ENCODE results near the gene HSPA1B.

The HSPA1B gene

GRCh38 chr6:31825553-31825952, 2.0 kb upstream of the HSPA1B start:
- Histone ChIP-seq H3K4me1 (ENCODE audit: insufficient read depth, poor library complexity, severe bottlenecking) (peaks cover 41% of the 10 kb centered on the region), H3K4me3 (ENCODE audit: severe bottlenecking) (peak overlapping the region; percentile 3), H3K36me3 (ENCODE audit: low read depth) (peaks cover 7% of the 10 kb centered on the region), H3K27ac (ENCODE audit: poor library complexity, severe bottlenecking) (peak overlapping the region; percentile 92), H3K9me3 (ENCODE audit: severe bottlenecking) (no peaks in the 10 kb centered on the region), H3K27me3 (ENCODE audit: insufficient read depth, poor library complexity, severe bottlenecking) (no peaks in the 10 kb centered on the region)
- ATAC-seq (ENCODE audit: low read depth): no peak
- no peak for DNase-seq (ENCODE audit: low spot score)
- TF ChIP-seq CTCF (IDR thresholded peaks at IDR 0.05; ENCODE audit: poor library complexity, severe bottlenecking): no peak

DNA sequence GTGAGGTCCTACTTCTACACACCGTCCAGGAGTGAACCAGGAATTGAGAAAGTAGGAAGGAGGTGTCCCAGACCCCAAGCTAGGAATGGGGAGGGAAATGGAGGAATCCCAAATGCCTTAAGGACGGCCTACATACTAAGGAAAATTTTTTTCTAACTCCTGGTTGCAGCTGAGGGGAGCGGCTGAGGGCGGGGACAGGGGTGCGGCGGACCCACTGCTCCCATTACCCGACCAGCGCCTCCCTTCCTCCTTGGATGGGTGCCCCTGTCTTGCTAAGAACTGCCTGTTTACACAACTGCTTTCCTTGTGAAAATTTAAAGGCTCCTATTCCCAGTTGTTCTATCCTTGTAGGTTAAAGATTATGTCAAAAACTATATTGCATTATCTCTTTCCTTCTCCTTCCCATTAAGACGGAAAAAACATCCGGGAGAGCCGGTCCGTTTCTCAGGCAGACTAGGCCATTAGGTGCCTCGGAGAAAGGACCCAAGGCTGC, 699 bp upstream of the HSPA1B start:
- H3K4me3 ChIP-seq (ENCODE audit: severe bottlenecking): peak overlapping the region; percentile 34
- H3K27me3 ChIP-seq (ENCODE audit: insufficient read depth, poor library complexity, severe bottlenecking): no peaks in the 10 kb centered on the region
- ATAC-seq (ENCODE audit: low read depth): peak; percentile 40
- peak; percentile 89 for DNase-seq (ENCODE audit: low spot score)
- H3K36me3 ChIP-seq (ENCODE audit: low read depth): peaks cover 19% of the 10 kb centered on the region
- no peaks in the 10 kb centered on the region for H3K9me3 ChIP-seq (ENCODE audit: severe bottlenecking)
- TF ChIP-seq CTCF (IDR thresholded peaks at IDR 0.05; ENCODE audit: poor library complexity, severe bottlenecking): no peak
- H3K4me1 ChIP-seq (ENCODE audit: insufficient read depth, poor library complexity, severe bottlenecking): peaks cover 43% of the 10 kb centered on the region
- H3K27ac ChIP-seq (ENCODE audit: poor library complexity, severe bottlenecking): peak overlapping the region; percentile 92

DNA sequence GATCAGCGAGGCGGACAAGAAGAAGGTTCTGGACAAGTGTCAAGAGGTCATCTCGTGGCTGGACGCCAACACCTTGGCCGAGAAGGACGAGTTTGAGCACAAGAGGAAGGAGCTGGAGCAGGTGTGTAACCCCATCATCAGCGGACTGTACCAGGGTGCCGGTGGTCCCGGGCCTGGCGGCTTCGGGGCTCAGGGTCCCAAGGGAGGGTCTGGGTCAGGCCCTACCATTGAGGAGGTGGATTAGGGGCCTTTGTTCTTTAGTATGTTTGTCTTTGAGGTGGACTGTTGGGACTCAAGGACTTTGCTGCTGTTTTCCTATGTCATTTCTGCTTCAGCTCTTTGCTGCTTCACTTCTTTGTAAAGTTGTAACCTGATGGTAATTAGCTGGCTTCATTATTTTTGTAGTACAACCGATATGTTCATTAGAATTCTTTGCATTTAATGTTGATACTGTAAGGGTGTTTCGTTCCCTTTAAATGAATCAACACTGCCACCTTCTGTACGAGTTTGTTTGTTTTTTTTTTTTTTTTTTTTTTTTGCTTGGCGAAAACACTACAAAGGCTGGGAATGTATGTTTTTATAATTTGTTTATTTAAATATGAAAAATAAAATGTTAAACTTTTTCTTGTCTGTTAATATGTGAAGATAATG, 2.2 kb downstream of the HSPA1B start:
- Histone ChIP-seq H3K4me1 (ENCODE audit: insufficient read depth, poor library complexity, severe bottlenecking) (peaks cover 27% of the 10 kb centered on the region), H3K27ac (ENCODE audit: poor library complexity, severe bottlenecking) (peak overlapping the region; percentile 77), H3K9me3 (ENCODE audit: severe bottlenecking) (no peaks in the 10 kb centered on the region), H3K36me3 (ENCODE audit: low read depth) (peaks cover 19% of the 10 kb centered on the region), H3K4me3 (ENCODE audit: severe bottlenecking) (peak overlapping the region; percentile 70), H3K27me3 (ENCODE audit: insufficient read depth, poor library complexity, severe bottlenecking) (no peaks in the 10 kb centered on the region)
- no peak for DNase-seq (ENCODE audit: low spot score)
- no peak for ATAC-seq (ENCODE audit: low read depth)
- peak; percentile 72 for TF ChIP-seq CTCF (IDR thresholded peaks at IDR 0.05; ENCODE audit: poor library complexity, severe bottlenecking)

GRCh38 chr6:31830886-31831335, 3.4 kb downstream of the HSPA1B start:
- TF ChIP-seq CTCF (IDR thresholded peaks at IDR 0.05; ENCODE audit: poor library complexity, severe bottlenecking): no peak
- Histone ChIP-seq H3K27ac (ENCODE audit: poor library complexity, severe bottlenecking) (peak overlapping the region; percentile 77), H3K4me1 (ENCODE audit: insufficient read depth, poor library complexity, severe bottlenecking) (peaks cover 17% of the 10 kb centered on the region), H3K4me3 (ENCODE audit: severe bottlenecking) (peak overlapping the region; percentile 70), H3K27me3 (ENCODE audit: insufficient read depth, poor library complexity, severe bottlenecking) (no peaks in the 10 kb centered on the region), H3K9me3 (ENCODE audit: severe bottlenecking) (no peaks in the 10 kb centered on the region), H3K36me3 (ENCODE audit: low read depth) (peaks cover 30% of the 10 kb centered on the region)
- DNase-seq (ENCODE audit: low spot score) (no peak), ATAC-seq (ENCODE audit: low read depth) (no peak)

Data from RWPE2 (cell line).